Measurements from ENCODE around the gene PERM1. TPM values are rescaled to one million over a fixed set of nuclear protein-coding genes. Genes with fewer than 3 reads are reported as not detected.
A peak's percentile ranks its signal among the peaks of the same experiment; 100 is the strongest.

Gene PERM1
- total RNA-seq, 1 experiment from 2014 or later = 0.39 TPM

DNA sequence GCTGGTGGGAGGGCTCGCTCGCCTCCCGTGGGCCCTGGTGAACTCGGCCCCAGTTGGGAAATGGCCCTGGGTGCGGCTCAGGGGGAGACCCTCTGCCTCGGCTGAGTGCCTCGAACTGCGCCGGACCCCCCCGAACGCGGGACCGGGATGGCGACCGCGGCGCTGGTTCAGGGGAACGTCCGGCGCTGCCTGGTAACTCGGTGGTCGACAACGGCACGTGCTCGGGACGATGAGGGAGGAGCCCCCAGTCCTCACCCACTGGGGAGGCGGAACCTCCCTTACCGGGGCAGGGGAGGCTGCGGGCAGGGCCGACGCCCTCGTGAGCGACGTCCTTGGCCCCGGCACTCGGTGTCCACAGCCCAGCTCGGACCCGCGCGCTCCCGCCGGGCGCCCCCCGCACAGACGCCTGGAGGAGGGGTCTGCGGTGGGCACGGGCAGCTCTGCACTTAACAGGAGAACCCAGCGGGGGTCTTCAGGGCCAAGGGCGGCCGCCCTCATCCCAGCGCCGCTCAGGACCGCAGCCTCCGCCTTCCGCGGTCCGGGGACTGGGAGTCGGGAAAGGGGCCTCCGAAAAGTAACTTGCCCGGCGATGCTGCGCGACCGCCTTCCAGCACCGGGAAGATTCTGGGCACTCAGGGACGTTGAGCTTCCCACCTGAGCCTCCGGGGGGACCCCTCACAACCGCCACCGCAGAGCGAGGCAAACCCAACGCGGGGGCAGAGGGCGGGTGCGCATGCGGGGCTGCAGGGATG is 16.3 kb upstream of the PERM1 start:
- Histone ChIP-seq H3K4me1 (ENCODE audit: control insufficient read depth in 1 of 2, insufficient read depth in 2 of 2, low read length in 2 of 2) (peaks cover 9 to 49% of the 10 kb centered on the region in 2 experiments; a peak in 3 of 4 replicates), H3K36me3 (ENCODE audit: control insufficient read depth in 1 of 2, insufficient read depth in 2 of 2, low read length in 2 of 2) (no peaks in the 10 kb centered on the region), H3K79me2 (ENCODE audit: insufficient read depth, low read length) (peaks cover 29% of the 10 kb centered on the region), H3K9me3 (ENCODE audit: control insufficient read depth in 1 of 2, insufficient read depth in 1 of 2, low read depth in 1 of 2, low read length in 2 of 2) (no peaks in the 10 kb centered on the region), H3K27me3 (ENCODE audit: insufficient read depth, low read length) (no peaks in the 10 kb centered on the region), H3K4me2 (ENCODE audit: low read length) (peak overlapping the region; percentile 98), H3K4me3 (replicated peaks in 1 of 2; ENCODE audit: low read depth in 1 of 2, low read length in 2 of 2) (peak overlapping the region; percentile 75 to 83), H4K20me1 (ENCODE audit: insufficient read depth) (peaks cover 8% of the 10 kb centered on the region; the same call in 1 of the 2 replicates), H3K27ac (ENCODE audit: low read depth, low read length) (peak overlapping the region; percentile 99), H3K9me2 (ENCODE audit: insufficient read depth) (no peaks in the 10 kb centered on the region), H3K9ac (ENCODE audit: low read length) (peak overlapping the region; percentile 100), H2AFZ (ENCODE audit: low read depth, low read length, poor library complexity, severe bottlenecking) (no peak overlapping the region)
- BruUV-seq (replicated peaks) = no TSS peak
- intact Hi-C loops (cut with micrococcal nuclease) = no loop called here
- ChIA-PET RAD21 (ENCODE audit: low non-redundant PET in 1 of 2, low total read pairs in 2 of 2, uncharacterized antibody in 2 of 2, unreplicated experiment in 2 of 2) (no interaction called here), CTCF (interaction anchor here (1.0 kb wide), 1 partner anchor 14 kb away, joined by 4 read pairs; no protein-coding TSS in a partner anchor), POLR2A (interaction anchor here (0.6 to 1.0 kb wide), 2 partner anchors 14 to 41 kb away, joined by 3 read pairs; no protein-coding TSS in a partner anchor)
- ATAC-seq = no peak
- DNase-seq (ENCODE audit: low read depth, low spot score) = no peak
- TF ChIP-seq YY1 (IDR thresholded peaks at IDR 0.05; ENCODE audit: extremely low read depth, insufficient replicate concordance, low read depth, low read length) (no peak), SIN3A (IDR thresholded peaks at IDR 0.05; ENCODE audit: low read depth) (no peak), EZH2phosphoT487 (IDR thresholded peaks at IDR 0.05; ENCODE audit: borderline replicate concordance) (no peak), FOSL1 (IDR thresholded peaks at IDR 0.05; ENCODE audit: low read depth) (no peak), POLR2A (IDR thresholded peaks at IDR 0.05; ENCODE audit: borderline replicate concordance, extremely low read depth, insufficient read depth, insufficient read length) (no peak), SP1 (IDR thresholded peaks at IDR 0.05; ENCODE audit: low read depth) (no peak), EZH2 (IDR thresholded peaks at IDR 0.05) (no peak)
- TF ChIP-seq, protein P1, sequence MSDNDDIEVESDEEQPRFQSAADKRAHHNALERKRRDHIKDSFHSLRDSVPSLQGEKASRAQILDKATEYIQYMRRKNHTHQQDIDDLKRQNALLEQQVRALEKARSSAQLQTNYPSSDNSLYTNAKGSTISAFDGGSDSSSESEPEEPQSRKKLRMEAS (IDR thresholded peaks at IDR 0.05) = no peak

GRCh38 chr1:997713-997992 is 15.8 kb upstream of the PERM1 start:
- Histone ChIP-seq H4K20me1 (ENCODE audit: insufficient read depth) (peaks cover 8% of the 10 kb centered on the region; the same call in 1 of the 2 replicates), H3K36me3 (ENCODE audit: control insufficient read depth in 1 of 2, insufficient read depth in 2 of 2, low read length in 2 of 2) (no peaks in the 10 kb centered on the region), H3K9me3 (ENCODE audit: control insufficient read depth in 1 of 2, insufficient read depth in 1 of 2, low read depth in 1 of 2, low read length in 2 of 2) (no peaks in the 10 kb centered on the region), H3K4me2 (ENCODE audit: low read length) (peak overlapping the region; percentile 98), H2AFZ (ENCODE audit: low read depth, low read length, poor library complexity, severe bottlenecking) (no peak overlapping the region), H3K27me3 (ENCODE audit: insufficient read depth, low read length) (no peaks in the 10 kb centered on the region), H3K27ac (ENCODE audit: low read depth, low read length) (peak overlapping the region; percentile 99), H3K4me1 (ENCODE audit: control insufficient read depth in 1 of 2, insufficient read depth in 2 of 2, low read length in 2 of 2) (peaks cover 9 to 45% of the 10 kb centered on the region in 2 experiments; a peak in 3 of 4 replicates), H3K9me2 (ENCODE audit: insufficient read depth) (no peaks in the 10 kb centered on the region), H3K9ac (ENCODE audit: low read length) (peak overlapping the region; percentile 100), H3K4me3 (replicated peaks in 1 of 2; ENCODE audit: low read depth in 1 of 2, low read length in 2 of 2) (peak overlapping the region in 1 of 2 experiments; percentile 83; a peak in 1 of 4 replicates), H3K79me2 (ENCODE audit: insufficient read depth, low read length) (peaks cover 29% of the 10 kb centered on the region)
- ChIA-PET RAD21 (ENCODE audit: low non-redundant PET in 1 of 2, low total read pairs in 2 of 2, uncharacterized antibody in 2 of 2, unreplicated experiment in 2 of 2) (no interaction called here), POLR2A (interaction anchor here (1.8 kb wide), 1 partner anchor 16 kb away, joined by 5 read pairs; the partner anchor contains the start of gene ISG15), CTCF (no interaction called here)
- ATAC-seq (no peak), DNase-seq (ENCODE audit: low read depth, low spot score) (no peak)
- intact Hi-C loops (cut with micrococcal nuclease) = no loop called here
- BruUV-seq (replicated peaks) = no TSS peak
- TF ChIP-seq, protein P1 (IDR thresholded peaks at IDR 0.05) = no peak
- TF ChIP-seq EZH2phosphoT487 (IDR thresholded peaks at IDR 0.05; ENCODE audit: borderline replicate concordance) = no peak
- TF ChIP-seq, protein P2, sequence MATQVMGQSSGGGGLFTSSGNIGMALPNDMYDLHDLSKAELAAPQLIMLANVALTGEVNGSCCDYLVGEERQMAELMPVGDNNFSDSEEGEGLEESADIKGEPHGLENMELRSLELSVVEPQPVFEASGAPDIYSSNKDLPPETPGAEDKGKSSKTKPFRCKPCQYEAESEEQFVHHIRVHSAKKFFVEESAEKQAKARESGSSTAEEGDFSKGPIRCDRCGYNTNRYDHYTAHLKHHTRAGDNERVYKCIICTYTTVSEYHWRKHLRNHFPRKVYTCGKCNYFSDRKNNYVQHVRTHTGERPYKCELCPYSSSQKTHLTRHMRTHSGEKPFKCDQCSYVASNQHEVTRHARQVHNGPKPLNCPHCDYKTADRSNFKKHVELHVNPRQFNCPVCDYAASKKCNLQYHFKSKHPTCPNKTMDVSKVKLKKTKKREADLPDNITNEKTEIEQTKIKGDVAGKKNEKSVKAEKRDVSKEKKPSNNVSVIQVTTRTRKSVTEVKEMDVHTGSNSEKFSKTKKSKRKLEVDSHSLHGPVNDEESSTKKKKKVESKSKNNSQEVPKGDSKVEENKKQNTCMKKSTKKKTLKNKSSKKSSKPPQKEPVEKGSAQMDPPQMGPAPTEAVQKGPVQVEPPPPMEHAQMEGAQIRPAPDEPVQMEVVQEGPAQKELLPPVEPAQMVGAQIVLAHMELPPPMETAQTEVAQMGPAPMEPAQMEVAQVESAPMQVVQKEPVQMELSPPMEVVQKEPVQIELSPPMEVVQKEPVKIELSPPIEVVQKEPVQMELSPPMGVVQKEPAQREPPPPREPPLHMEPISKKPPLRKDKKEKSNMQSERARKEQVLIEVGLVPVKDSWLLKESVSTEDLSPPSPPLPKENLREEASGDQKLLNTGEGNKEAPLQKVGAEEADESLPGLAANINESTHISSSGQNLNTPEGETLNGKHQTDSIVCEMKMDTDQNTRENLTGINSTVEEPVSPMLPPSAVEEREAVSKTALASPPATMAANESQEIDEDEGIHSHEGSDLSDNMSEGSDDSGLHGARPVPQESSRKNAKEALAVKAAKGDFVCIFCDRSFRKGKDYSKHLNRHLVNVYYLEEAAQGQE (IDR thresholded peaks at IDR 0.05; ENCODE audit: low read depth) = no peak
- TF ChIP-seq, protein P3, sequence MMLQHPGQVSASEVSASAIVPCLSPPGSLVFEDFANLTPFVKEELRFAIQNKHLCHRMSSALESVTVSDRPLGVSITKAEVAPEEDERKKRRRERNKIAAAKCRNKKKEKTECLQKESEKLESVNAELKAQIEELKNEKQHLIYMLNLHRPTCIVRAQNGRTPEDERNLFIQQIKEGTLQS (IDR thresholded peaks at IDR 0.05) = no peak
- TF ChIP-seq CTCF (IDR thresholded peaks at IDR 0.05 in 2 of 3, conservative IDR thresholded peaks at IDR 0.05 in 1 of 3; ENCODE audit: borderline replicate concordance in 1 of 3, insufficient read depth in 1 of 3, low read depth in 2 of 3, low read length in 2 of 3) = no peak
- TF ChIP-seq RAD21 (IDR thresholded peaks at IDR 0.05; ENCODE audit: low read depth) = no peak
- TF ChIP-seq SRF (IDR thresholded peaks at IDR 0.05; ENCODE audit: low read depth) = no peak

All from HCT116 (cell line).